Measurements from ENCODE around the gene AADACL4.

- TF ChIP-seq POLR2A (IDR thresholded peaks at IDR 0.05) (no peak), CTCF (IDR thresholded peaks at IDR 0.05) (no peak), EP300 (IDR thresholded peaks at IDR 0.05) (no peak)
These were observed 3.5 kb upstream of the AADACL4 start for GRCh38 chr1:12640237-12640957.

Measured in gastroesophageal sphincter (tissue), 3 donors.